Panc1 (cell line): ENCODE data around the gene PIK3R4.

Experiments used
- POLR2AphosphoS5 ChIP-seq: IDR thresholded peaks from 2 replicates; pipeline ENCODE4 v1.6.1; 2012; ENCODE audit warnings: mild to moderate bottlenecking, low read depth, low read length, moderate library complexity
- REST ChIP-seq, 2 experiments: IDR thresholded peaks; 2 replicates each; pipeline ENCODE4 v1.6.1; 2011 to 2012; ENCODE audit warnings: low read depth in 2 of 2, control low read depth in 1 of 2, low read length in 1 of 2, mild to moderate bottlenecking in 1 of 2, moderate library complexity in 1 of 2; ENCODE audit not compliant: insufficient read depth in 1 of 2
- SIN3A ChIP-seq: IDR thresholded peaks from 2 replicates; pipeline ENCODE4 v1.6.1; 2012; ENCODE audit warnings: low read depth, mild to moderate bottlenecking, low read length, moderate library complexity, borderline replicate concordance; ENCODE audit not compliant: insufficient read depth
- TF ChIP-seq, protein P1 (sequence below): fragments of 450-650 bp; IDR thresholded peaks from 2 replicates; pipeline ENCODE4 v1.5.1; 2017; ENCODE audit warnings: mild to moderate bottlenecking

- TF ChIP-seq REST (IDR thresholded peaks at IDR 0.05; ENCODE audit: insufficient read depth in 1 of 2, low read depth in 2 of 2, low read length in 1 of 2) (no peak), SIN3A (no peak), POLR2AphosphoS5 (no peak)
- TF ChIP-seq, protein P1, sequence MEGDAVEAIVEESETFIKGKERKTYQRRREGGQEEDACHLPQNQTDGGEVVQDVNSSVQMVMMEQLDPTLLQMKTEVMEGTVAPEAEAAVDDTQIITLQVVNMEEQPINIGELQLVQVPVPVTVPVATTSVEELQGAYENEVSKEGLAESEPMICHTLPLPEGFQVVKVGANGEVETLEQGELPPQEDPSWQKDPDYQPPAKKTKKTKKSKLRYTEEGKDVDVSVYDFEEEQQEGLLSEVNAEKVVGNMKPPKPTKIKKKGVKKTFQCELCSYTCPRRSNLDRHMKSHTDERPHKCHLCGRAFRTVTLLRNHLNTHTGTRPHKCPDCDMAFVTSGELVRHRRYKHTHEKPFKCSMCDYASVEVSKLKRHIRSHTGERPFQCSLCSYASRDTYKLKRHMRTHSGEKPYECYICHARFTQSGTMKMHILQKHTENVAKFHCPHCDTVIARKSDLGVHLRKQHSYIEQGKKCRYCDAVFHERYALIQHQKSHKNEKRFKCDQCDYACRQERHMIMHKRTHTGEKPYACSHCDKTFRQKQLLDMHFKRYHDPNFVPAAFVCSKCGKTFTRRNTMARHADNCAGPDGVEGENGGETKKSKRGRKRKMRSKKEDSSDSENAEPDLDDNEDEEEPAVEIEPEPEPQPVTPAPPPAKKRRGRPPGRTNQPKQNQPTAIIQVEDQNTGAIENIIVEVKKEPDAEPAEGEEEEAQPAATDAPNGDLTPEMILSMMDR = no peak
These were observed 32.9 kb upstream of the PIK3R4 start for GRCh38 chr3:130779486-130779885.
